Activated CD8-positive, alpha-beta memory T cell treated with anti-CD3 and anti-CD28 coated beads, Interleukin-2, amount 50 U/mL, for 1 hour (primary cell): ENCODE data around the gene PDE10A.

ENCODE experiments used
- DNase-seq: peaks from one replicate; pipeline ENCODE4 v3.0.0-alpha.2; 2020; ENCODE audit errors: extremely low read depth

Gene PDE10A

DNA sequence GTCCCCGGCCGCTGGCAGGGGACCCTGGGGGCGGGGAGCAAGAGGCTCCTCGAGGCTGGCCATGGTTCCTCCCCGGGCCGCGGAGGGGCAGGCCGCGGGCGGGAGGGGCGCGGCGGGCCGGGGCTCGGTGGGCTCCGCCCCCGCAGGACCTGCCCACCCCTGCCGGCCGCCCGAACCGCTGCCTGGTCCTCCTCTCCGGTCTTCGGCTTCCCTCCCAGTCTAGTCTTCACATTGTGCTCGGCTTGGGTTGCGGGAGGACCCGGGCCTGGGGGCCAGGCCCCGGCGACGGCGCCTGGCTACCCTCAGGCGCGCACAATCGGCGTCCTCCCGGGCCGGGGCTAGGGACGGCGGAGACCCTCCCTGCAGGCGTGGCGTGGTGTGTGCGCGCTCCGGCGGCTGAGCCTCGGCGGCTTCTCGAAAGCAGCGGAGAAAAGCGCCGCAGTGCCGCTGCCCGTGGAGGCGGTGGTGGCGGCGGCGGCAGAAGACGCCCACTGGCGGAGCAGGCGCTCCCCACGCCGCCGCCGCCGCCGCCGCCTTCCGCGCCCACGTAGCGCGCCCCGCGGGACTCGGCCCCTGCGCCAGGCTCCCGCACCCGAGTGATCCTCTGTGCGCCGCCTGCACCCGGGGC is at the start of gene PDE10A:
Gene PDE10A, minus strand, starts transcription at position 493 of the 628 bp plus-strand sequence. Its CDS starts 430 bp downstream, at position 63.
- DNase-seq, result no peak

DNA sequence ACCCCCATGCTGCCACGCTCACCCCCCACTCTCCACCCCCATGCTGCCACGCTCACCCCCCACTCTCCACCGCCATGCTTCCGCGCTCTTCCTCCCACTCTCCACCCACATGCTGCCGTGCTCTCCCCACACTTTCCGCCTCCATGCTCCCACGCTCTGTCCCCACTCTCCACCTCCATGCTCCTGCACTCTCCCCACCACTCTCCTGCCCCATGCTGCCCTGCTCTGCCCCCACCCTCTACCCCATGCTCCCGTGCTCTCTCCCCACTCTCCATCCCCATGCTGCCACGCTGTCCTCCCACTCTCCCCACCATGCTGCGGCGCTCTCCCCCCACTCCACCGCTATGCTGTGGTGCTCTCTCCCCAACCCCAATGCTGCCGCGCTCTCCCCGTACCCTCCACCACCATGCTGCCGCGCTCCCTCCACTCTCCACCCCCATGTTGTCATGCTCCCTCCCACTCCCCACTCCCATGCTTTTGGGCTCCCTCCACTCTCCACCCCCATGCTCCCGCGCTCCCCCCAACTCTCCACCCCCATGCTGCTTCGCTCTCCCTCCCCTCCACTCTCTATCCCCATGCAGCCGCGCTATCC is 46.0 kb upstream of the PDE10A start:
- no peak for DNase-seq

DNA sequence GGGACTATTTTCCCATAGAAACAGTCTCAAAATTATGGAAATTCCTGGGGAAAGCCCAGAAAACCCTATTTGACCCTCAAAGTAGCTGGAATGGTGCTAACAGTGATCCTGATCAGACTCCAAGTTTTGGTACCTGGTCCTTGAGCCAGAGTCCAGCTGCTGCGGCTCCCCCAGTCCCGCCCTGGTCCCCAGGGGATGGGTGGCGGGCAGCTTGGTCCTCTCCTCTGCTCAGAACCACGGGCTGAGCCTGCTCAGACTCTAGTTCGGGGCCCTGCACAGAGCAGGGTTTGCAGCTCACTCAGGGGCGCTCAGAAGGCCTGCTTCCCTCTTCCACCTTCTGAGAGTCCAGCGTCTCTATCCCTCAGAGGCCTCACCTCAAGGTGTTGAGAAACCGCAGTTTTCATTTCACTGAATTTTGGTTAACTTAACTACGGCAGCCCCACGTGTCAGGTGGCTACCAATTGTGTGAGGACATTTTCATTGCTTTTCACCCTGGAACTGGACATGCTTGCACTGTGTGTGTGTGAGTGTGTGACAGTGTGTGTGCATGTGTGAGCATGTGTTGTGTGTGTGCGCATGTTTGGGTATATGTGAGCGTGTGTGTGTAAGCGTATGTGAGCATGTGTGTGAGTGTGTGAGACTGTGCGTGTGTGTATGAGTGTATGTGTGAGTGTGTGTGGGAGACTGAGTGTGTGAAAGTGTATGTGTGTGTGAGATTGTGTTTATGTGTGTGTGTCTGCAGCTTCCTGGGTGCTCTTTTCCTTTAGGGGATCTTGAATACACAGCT is 44.2 kb upstream of the PDE10A start:
- DNase-seq, result no peak

DNA sequence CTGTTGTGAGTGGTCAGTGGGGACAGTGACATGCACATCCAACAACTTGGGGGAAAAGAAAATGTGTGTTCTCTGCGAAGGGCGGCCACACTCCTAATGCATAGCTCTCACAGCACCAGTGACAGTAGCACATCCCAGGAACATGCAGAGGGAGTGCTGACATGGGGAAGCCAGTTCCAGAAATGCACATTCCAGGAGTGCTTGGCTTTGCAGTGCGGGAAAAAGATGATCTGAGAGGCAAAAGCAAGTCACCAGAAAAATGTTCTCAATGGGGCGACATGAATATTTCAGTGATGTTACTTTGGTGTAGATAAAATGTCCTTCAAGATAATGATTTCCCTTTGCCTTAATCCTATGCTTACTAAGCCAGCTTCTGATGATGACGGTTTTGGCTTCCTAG is 42.9 kb upstream of the PDE10A start:
- no peak for DNase-seq

DNA sequence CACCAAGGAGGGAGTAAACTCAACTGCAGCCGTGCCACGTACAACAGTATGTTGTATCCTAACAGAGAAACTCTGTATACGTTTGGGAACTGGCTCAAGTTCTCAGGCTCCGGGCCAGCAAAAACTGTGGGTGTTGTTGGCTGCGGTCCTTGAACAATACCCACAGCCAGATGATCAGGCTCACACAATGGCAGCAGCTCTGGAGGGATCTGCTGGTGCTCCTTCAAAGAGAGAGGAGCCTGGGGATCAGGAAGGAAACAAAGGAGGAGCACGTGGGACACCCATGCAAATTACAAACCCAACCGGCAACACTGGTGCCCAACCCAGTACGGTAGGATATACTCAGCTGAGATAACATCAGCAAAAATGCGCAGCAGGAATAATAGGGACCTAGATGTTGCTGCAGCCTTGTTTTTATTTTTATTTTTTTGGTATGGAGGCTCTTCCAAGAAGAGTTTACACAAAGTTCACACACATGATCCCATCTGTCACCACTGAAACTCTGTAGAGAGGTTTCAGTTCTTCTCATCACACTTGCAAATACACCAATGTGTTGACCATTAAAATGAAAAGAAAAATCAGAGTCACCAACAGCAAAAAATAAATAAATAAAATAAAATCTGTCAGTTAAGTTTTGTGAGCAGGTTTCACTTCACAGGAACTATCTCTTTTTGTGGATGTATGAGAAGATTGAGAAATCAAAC is 41.2 kb upstream of the PDE10A start:
- DNase-seq, result no peak

DNA sequence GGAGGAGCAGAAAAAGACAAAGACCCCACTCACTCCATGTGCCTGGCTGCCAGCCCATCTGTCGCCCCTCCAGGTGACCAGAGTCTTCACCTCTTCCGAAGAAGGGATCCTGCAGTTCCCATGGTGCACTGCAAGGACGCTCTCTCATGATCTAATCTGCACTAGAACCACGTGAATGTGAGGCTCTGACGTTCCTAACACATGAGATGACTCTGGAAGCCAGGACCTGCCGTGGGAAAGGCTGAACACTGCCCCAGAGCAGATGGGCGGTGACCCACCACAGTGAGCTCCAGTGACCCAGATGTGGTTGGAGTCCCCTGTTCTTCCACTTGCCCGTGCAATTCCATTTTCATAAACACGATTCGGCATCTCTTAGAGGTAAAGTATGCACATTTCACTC is 39.6 kb upstream of the PDE10A start:
- no peak for DNase-seq

DNA sequence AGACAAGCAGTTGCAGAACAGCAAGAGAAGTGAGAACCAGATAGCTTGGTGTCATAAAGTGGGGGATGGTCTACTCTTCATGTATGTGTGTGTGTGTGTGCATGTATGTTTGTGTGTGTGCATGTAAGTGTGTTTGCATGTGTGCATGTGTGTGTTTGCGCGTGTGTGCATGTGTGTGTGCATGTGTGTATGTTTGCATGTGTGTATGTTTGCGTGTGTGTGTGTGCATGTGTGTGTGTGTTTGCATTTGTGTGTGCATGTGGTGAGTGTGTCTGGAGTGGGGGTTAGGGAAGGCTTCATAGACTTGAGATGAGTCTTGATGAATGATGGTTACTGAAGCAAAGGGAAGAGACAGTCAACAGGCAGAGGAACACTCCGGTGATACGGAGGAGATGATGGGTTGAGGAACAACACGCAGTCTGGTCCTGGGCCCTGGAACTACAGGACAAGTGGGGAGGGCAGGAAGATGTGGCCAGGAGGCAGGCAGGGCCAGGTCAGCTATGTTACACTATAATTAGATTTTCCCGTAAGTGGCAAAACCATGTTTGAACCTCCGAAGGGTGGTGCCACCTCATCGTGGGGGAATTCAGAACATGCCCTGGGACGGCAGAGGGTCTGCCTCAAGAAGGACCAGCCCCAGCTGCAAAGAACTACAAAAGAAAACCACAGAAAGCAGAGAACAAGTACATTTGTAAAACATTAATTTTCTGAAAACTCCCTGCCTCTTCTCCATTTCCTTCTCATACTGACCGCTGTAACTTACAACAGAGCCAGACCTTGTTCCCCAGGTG is 38.7 kb upstream of the PDE10A start:
- no peak for DNase-seq

DNA sequence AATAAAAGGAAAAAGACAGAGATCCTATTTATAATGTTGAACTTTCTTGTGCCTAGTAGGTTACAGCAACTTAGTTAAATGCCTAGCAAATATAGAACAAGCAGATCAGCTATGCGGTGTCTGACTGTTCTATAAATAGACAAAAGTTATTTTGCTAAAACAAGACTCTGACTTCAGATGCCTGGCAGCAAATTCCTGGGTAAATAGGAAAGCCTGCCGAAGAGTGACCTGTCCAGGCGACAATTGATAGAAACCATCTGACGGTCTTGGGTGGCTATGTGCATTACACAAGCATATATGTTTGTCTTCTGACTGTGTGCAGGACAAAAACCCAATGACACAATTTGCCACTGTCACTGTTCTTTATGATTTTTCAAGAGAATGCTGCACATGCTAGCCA is 38.0 kb upstream of the PDE10A start:
- no peak for DNase-seq

DNA sequence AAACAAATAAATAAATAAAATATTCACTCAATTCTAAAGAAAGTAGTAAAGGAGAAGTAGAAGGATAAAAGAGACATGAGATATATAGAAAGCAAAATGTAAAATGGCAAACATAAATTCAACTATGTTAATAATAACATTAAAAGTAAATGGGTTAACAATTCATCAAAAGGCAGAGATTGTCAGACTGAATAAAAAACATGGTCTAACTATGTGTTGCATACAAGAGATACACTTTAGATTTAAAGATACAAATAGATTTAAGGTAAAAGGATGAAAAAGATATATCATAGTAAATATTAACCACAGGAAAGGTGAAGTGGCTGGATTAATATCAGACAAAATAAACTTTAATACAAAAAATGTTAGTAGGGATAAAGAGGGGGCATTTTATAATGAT is 35.8 kb upstream of the PDE10A start:
- DNase-seq, result no peak

DNA sequence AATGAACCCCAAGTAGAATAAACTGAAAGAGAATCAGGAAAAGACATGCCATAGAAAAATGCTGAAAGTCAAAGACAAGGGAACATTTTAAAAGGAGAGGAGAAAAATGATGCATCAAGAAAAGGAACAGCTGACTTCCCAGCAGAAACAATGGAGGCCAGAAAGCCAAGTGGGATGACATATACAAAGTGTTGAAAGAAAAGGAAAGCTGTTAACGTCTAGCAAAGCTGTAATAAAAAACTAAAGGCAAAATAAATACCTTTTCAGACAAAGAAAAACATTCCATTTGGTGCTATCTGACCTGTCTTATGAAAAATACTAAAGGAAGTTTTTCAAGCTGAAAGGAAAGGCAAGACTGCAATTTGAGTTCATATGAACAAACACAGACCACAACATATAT is 34.1 kb upstream of the PDE10A start:
- DNase-seq, result no peak

DNA sequence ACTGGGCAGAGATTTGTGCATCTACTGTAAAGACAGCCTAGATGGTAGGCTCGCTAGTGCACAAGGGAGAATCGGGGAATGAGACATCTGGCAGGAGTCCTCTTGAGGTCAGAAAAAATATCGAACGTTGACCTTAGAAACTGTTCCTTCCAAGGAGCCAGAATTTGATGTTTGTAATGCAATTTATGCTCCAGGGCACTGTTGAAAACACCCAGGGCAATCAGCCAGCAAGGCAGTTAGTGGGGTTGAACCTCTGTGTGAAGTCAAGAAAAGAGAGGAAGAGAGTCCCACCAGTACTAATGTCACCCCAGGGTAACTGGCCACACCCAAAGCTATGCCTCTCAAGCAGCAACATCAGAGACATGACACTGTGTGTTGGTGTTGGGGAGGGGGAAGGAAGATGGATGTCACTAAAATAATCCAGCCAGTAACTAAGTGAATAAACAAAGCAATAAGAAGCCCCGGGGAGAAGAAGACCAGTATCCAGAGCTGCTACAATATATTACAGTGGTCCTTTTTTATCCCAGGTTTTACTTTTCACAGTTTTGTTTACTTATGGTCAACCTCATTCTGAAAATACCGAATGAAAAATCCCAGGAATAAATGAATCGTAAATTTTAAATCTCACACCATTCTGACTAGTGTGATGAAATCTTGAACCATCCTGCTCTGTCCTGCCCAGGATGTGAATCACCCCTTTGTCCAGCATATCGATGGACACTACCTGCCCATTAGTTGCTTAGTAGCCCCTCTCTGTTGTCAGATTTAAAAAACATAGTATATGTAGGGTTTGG is 32.9 kb upstream of the PDE10A start:
- DNase-seq, result no peak

DNA sequence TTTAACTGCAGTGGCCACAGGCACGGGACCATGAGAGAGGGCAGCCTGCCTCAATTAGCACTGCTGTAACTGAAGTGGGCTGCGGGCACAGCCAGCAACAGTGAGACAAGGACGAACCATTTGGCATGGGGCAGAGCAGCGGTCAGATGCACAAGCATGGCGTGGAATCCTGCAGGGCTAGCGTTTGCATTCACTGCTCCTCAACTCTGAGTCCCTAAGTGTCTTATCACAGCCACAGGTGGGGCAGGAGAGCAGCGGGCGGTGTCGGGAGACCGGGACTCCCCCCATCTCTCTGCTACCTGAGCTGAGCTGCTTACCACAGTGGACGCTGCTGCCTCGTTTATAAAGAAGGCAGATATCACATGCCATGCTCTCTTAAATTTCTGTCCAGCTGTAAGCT is 31.3 kb upstream of the PDE10A start:
- DNase-seq, result no peak

DNA sequence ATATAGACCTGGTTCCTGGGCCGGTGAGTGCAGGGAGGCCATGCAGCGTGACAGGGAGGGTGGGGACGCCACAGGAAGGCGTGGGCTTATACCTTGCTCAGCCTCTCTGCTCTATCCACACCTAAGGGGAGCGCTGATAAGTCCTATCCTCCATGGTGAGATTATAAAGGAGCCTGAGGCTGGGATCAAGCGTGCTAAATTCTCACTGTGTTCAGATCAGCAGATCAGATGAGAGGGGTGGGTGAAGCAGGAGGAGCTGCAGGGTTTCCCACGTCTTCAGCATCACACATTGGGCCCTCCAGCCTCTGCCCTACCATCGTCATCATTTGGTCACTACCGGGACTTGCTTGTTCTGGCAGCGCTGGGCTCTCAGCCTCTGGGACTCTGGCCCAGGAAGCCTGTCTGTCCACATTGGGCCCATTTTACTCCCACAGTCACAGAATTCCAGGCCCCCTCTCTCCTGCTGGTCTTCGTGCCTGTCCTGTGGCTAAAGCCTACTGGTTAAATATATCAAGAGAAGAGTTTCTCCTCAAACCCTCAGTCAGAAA is 29.1 kb upstream of the PDE10A start:
- DNase-seq, result no peak

DNA sequence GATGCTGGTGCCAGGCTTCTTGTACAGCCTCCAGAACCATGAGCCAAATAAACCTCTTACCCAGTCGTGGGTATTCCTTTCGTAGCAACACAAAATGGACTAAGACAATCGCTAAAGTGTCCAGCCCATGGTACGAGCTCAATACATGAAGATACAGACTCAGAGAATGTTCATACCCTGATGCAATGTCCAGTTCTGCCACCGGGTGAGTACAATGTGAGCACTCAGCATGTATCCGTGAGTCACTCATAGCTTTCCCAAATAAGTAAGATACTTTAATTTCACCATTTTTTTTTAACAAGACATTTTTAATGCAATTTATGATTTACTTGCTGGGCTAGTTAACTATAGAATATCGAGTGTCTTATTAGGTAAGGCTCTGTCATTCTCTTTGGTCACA is 26.7 kb upstream of the PDE10A start:
- no peak for DNase-seq

DNA sequence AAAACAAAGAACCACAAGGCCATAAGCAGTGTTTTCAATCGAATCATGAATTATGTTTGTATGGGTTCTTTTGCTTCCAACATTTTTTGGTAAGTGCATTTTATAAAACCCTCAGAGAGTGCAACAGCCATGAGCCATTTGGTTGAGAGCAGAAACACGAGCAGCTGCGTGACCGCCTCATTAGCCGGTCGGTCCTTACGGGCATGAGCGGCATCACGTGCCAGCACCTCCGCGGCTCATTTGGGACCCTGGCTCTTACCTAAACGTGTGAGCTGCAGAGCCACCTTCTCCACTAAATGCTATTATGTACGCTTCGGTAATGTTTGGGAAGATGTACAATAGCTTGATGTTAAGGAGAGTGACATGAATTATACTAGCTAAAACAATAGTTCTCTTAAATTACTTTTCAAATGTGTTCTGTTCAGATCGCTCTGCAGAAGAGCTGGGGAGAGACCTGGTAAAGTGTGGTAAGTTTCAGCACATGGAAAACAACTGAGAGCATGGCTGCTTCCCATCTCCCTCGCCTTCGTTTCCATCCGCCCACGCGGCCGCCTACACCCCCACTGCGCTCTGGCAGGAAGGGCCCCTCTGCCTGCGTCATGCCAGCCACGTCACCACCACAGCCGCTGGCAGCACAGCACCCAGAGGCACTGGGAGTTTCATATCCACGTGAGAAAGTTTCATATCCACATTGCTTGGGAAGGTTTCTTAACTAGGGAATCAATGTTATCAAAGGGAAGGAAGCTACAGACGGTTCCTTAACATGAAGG is 23.7 kb upstream of the PDE10A start:
- no peak for DNase-seq

DNA sequence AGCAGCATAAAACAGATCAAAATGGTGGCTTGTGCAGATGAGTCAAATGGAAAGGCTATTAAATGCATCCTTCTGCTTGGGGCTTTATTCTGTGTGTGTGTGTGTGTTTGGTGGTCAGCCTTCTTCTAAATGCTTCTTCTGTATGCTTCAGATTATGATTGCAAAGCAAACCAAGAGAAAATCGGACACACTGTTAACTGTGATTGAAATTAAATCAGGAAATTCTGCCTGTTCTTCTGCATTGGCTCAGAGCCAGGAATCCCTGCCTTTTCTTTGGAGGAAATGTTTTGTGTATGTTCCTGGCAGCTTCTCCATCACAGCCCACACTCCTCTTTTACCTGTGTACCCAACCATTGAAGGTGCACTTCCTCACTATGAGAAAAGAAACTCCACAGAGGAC is 22.3 kb upstream of the PDE10A start:
- no peak for DNase-seq

DNA sequence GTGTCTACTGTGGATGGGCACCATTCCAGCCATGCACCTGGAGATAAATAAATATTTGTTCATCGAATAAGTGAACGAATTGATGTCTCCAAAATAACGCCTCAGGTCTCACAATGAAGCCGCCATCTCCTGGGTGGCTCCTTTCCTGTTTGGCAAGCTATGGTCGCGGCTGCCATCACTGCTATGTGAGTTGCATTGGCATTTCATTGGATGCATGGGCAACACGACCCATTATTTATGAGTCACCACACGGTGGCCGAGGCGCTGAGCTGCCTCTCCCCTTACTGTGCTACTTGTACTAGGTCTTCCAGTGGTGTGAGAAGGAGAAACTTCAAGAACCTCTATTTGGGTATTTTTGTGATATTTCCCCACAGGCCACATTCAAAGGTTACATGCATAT is 21.3 kb upstream of the PDE10A start:
- DNase-seq, result no peak

DNA sequence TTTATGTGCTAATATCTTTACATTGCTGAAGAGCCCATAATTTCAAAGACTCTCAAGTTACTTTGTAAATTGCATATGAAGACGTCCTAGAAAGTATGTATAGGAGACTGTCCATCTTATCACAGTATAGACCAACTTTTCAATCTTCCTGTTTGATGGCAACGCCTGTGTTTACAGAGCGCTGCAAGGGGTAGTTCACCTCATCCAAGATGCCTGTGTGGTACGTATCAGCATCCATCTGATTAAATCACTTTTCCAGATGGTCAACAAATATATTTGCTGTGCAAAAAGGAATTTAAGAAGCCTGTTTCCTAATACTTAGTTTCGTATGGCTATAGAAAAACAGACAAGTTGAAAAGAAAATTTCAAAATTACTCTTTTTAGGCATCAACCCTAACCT is 17.9 kb upstream of the PDE10A start:
- no peak for DNase-seq

DNA sequence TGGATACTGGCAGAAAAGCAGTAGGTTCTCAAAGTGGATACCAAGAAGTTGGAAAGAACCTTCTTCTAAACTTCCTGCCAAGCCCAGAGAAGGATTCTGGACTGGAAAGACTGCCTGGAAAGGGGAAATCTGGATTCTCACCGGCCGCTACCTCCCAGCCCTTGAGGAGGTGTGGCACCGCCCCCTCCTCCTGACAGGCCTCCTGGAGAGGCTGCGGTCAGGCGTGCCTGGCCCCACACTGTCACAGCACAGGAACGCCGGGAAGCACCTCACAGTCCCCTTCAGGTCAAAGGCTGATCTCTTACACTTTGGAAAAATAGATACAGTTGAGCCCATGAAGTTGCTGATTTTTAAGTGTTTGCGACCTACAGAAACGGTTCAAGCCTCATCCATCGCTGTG is 16.3 kb upstream of the PDE10A start:
- DNase-seq, result no peak

DNA sequence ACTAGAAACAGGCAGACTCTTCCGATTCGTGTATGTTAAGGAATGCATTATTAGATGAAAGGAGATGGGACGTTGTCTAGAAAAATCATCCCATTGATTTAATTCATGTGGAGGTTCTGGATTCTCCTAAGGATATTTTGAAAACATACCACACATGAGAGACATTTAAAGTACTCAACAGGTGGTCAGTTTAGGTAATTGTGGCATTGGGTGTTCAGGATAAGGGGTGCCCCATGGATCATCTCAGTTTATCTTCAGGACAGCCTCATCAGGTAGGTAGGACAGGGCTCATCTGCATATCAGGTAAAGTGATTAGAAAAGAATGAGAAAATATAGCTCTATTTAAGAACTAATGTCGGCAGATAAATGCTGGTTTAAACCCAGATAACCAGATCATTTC is 15.9 kb upstream of the PDE10A start:
- no peak for DNase-seq
